Measurements from ENCODE around the gene RIGI.

DNA sequence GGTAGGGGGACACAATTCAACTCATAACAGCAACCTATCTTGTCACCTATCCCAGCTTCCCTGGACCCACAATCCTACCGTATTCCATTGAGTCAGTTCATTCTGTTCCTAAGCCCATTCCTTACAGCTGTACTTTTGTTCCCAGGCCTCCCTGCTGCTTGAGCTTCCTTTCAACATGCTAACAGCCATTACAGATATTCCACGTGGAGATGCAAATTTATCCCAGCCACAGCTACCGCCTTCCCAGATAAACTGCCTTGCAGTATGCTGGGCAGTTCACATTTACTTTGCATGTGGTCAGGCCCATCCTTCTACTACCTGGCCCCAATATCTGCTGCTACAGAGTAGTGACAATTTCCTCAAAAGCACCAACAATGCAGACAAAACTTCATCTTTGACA, 23.0 kb downstream of the RIGI start:
- TF ChIP-seq ZBTB7A (CRISPR knock-in tag; IDR thresholded peaks at IDR 0.05): no peak
- TF ChIP-seq STAG1 (CRISPR knock-in tag; IDR thresholded peaks at IDR 0.05): no peak
- TF ChIP-seq ATF7 (IDR thresholded peaks at IDR 0.05): no peak
- TF ChIP-seq ATF7 (CRISPR knock-in tag; IDR thresholded peaks at IDR 0.05): no peak
- TF ChIP-seq, protein P1, sequence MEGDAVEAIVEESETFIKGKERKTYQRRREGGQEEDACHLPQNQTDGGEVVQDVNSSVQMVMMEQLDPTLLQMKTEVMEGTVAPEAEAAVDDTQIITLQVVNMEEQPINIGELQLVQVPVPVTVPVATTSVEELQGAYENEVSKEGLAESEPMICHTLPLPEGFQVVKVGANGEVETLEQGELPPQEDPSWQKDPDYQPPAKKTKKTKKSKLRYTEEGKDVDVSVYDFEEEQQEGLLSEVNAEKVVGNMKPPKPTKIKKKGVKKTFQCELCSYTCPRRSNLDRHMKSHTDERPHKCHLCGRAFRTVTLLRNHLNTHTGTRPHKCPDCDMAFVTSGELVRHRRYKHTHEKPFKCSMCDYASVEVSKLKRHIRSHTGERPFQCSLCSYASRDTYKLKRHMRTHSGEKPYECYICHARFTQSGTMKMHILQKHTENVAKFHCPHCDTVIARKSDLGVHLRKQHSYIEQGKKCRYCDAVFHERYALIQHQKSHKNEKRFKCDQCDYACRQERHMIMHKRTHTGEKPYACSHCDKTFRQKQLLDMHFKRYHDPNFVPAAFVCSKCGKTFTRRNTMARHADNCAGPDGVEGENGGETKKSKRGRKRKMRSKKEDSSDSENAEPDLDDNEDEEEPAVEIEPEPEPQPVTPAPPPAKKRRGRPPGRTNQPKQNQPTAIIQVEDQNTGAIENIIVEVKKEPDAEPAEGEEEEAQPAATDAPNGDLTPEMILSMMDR (CRISPR knock-in tag; IDR thresholded peaks at IDR 0.05): no peak
- no peak for TF ChIP-seq YEATS2 (CRISPR knock-in tag; IDR thresholded peaks at IDR 0.05; ENCODE audit: borderline replicate concordance)
- TF ChIP-seq BRD4 (CRISPR knock-in tag; IDR thresholded peaks at IDR 0.05): no peak
- no peak for TF ChIP-seq POLR2AphosphoS5 (IDR thresholded peaks at IDR 0.05; ENCODE audit: low read depth, low read length)

Measured in HepG2 (cell line).